Measurements from ENCODE around the gene LCN1. TPM values are rescaled to one million over a fixed set of nuclear protein-coding genes. Genes with fewer than 3 reads are reported as not detected.

LCN1 gene
- total RNA-seq, 1 donor from 2014 or later = not detected

DNA sequence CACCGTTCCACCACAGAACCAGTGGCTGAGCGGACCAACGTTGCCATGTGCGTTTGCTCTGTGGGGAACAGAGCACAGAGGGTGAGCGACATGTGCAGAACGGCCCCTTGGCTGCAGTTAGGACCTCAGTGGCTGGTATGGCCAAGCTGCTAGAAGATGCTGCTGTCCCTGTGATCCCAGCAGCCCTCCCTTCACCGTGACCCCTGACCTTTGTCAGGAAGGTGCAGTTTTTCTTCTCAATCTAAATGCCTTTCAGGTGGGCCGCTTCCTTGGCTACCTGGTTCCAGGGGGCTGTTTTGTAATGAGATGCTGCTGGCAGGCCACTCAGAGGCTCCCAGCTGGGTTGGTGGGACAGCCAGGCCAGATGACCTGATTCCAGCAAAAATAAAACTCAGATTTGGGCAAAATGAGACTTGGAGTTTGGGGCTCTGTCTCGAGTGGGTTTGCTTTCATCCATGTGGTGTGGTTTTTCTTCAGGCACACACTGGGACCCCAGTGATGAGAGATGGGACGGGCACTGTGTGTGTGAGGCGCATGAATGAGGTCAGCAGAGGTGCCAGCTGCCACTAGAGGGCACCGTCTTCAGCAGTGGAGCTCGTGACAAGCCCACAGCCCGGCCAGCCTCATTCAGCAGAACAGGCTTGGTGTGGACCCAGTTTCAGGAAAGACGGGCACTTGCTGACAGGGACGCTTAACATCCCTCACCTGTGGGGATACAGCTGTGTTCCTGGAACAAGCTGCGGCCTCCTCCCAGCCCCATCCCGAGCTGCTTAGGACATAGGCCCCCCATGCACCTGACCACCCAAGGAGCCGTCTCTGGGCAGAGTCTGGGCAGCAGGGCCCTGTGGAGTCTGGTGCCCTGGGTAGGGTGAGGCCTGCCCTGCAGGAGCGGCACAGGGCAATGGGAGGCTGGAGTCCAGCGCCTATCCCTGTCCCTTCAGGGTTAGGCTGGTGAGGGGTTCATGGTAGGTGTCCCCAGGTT, 16.7 kb upstream of the LCN1 start:
- Histone ChIP-seq H3K4me3 (no peak overlapping the region), H3K27ac (no peak overlapping the region), H3K27me3 (no peaks in the 10 kb centered on the region), H3K36me3 (peaks cover 26 to 31% of the 10 kb centered on the region in 2 donors), H3K4me1 (peaks cover 9 to 14% of the 10 kb centered on the region in 2 donors), H3K9me3 (no peaks in the 10 kb centered on the region)
- intact Hi-C loops (cut with DNase I) = no loop called here
- TF ChIP-seq, protein P1, sequence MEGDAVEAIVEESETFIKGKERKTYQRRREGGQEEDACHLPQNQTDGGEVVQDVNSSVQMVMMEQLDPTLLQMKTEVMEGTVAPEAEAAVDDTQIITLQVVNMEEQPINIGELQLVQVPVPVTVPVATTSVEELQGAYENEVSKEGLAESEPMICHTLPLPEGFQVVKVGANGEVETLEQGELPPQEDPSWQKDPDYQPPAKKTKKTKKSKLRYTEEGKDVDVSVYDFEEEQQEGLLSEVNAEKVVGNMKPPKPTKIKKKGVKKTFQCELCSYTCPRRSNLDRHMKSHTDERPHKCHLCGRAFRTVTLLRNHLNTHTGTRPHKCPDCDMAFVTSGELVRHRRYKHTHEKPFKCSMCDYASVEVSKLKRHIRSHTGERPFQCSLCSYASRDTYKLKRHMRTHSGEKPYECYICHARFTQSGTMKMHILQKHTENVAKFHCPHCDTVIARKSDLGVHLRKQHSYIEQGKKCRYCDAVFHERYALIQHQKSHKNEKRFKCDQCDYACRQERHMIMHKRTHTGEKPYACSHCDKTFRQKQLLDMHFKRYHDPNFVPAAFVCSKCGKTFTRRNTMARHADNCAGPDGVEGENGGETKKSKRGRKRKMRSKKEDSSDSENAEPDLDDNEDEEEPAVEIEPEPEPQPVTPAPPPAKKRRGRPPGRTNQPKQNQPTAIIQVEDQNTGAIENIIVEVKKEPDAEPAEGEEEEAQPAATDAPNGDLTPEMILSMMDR (IDR thresholded peaks at IDR 0.05) = peak; percentile 14 to 65 (median 62)
- DNase-seq (ENCODE audit: low spot score in 2 of 2) = peak in 1 of 2 donors; percentile 5

DNA sequence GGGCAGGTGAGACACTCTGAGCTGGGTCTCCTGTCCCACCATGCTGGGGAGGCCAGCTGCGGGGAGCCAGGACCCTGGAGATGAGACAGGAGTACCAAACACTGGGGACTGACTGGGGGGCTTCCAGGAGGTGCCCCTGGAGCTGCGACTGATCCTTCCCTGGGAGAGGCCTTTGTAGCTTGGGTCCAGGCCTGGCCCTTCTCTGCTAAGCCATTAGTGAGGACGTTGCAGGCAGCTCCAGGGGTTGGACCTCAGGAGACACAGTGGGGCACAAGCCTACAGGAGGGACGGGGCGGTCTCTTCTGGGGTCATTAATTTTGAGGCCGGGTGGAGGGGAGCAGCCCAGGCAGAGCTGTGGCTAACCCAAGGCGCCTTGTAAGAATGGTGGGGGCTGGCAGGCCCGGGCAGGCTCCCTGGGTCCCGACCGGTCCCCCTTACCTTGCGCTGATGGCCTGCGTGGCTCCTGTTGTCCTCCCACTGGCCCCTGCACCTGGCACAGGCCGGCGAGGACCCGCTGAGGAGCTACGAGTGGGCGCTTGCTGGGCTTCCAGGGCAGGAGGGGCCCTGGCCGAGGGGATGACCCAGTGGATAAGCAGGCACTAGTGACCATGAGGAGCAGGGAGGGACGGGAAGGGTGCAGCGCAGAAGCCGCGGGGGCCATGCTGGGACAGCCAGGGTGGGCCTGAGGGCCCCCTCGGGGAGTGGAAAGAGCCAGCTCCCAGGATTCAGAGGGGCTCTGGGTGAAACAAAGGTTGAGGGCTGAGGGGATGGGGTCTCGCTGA, 15.6 kb upstream of the LCN1 start:
- no peak overlapping the region for H3K4me3 ChIP-seq

GRCh38 chr9:135506327-135507103, 14.7 kb upstream of the LCN1 start:
- DNase-seq (ENCODE audit: low spot score in 2 of 2) = peak in 1 of 2 donors; percentile 7
- intact Hi-C loops (cut with DNase I) = no loop called here
- TF ChIP-seq, protein P1 (IDR thresholded peaks at IDR 0.05) = no peak
- no peak overlapping the region for H3K27ac ChIP-seq
- no peak overlapping the region for H3K4me3 ChIP-seq
- peaks cover 26 to 31% of the 10 kb centered on the region in 2 donors for H3K36me3 ChIP-seq
- H3K4me1 ChIP-seq = peaks cover 6 to 10% of the 10 kb centered on the region in 2 donors
- H3K27me3 ChIP-seq = no peaks in the 10 kb centered on the region
- no peaks in the 10 kb centered on the region for H3K9me3 ChIP-seq

More for the DNA sequence above, 15.6 kb upstream of the LCN1 start:
- peaks cover 26 to 31% of the 10 kb centered on the region in 2 donors for H3K36me3 ChIP-seq
- no peaks in the 10 kb centered on the region for H3K9me3 ChIP-seq
- H3K27ac ChIP-seq = no peak overlapping the region
- TF ChIP-seq, protein P1 (IDR thresholded peaks at IDR 0.05) = no peak
- peaks cover 8 to 14% of the 10 kb centered on the region in 2 donors for H3K4me1 ChIP-seq
- DNase-seq (ENCODE audit: low spot score in 2 of 2) = peak in 1 of 2 donors; percentile 6
- intact Hi-C loops (cut with DNase I) = no loop called here
- H3K27me3 ChIP-seq = no peaks in the 10 kb centered on the region

- Histone ChIP-seq H3K9me3 (no peaks in the 10 kb centered on the region), H3K36me3 (peaks cover 26 to 27% of the 10 kb centered on the region in 2 donors), H3K4me3 (no peak overlapping the region), H3K27ac (no peak overlapping the region), H3K4me1 (peaks cover 0 to 1% of the 10 kb centered on the region in 2 donors), H3K27me3 (no peaks in the 10 kb centered on the region)
- TF ChIP-seq, protein P1 (IDR thresholded peaks at IDR 0.05) = no peak
- DNase-seq (ENCODE audit: low spot score in 2 of 2) = peak in 1 of 2 donors; percentile 2
- intact Hi-C loops (cut with DNase I) = no loop called here
Measured at GRCh38 chr9:135507104-135508035, 13.9 kb upstream of the LCN1 start.

Measured in ascending aorta (tissue), 2 donors.